WI38 (cell line): ENCODE results near the gene PIK3R2.
"Not testable (repeated sequence)": the region's sequence is repeated elsewhere in the genome, so short reads cannot be mapped to it uniquely, and the experiment has no call there.

ENCODE experiments used
- H3K4me3 ChIP-seq: 2 replicates; pipeline ENCODE4 v1.5.1; 2011; ENCODE audit warnings: low read depth, mild to moderate bottlenecking, control low read depth, low read length
- TF ChIP-seq, protein P1 (sequence below): IDR thresholded peaks from 2 replicates; pipeline ENCODE4 v1.5.1; 2012; ENCODE audit warnings: low read depth, mild to moderate bottlenecking, control low read depth, low read length

PIK3R2 gene

GRCh38 chr19:18155095-18156087 lies 2.4 kb downstream of the PIK3R2 start:
- no peak overlapping the region for H3K4me3 ChIP-seq
- TF ChIP-seq, protein P1, sequence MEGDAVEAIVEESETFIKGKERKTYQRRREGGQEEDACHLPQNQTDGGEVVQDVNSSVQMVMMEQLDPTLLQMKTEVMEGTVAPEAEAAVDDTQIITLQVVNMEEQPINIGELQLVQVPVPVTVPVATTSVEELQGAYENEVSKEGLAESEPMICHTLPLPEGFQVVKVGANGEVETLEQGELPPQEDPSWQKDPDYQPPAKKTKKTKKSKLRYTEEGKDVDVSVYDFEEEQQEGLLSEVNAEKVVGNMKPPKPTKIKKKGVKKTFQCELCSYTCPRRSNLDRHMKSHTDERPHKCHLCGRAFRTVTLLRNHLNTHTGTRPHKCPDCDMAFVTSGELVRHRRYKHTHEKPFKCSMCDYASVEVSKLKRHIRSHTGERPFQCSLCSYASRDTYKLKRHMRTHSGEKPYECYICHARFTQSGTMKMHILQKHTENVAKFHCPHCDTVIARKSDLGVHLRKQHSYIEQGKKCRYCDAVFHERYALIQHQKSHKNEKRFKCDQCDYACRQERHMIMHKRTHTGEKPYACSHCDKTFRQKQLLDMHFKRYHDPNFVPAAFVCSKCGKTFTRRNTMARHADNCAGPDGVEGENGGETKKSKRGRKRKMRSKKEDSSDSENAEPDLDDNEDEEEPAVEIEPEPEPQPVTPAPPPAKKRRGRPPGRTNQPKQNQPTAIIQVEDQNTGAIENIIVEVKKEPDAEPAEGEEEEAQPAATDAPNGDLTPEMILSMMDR: no peak

DNA sequence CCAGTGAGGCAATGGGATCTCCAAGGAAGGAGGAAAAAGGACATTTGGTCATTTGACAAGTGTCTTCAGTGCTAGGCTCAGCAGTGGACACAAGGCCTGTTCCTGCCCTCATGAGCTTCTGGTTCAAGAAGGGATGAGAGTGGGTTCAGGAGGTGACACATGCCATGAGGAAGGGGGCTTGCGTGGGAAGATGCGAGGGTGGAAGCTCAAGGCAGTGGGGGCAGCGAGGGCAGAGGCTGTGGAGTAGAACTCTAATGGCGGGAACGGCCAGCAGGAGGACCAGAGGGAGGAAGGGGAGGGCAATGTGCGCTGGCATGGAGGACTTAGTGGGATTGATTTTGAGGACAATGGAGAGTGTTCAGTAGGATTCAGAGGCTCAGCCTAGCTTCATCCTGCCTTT lies 3.3 kb downstream of the PIK3R2 start:
- TF ChIP-seq, protein P1: no peak

GRCh38 chr19:18156841-18157464 lies 4.0 kb downstream of the PIK3R2 start:
- no peak overlapping the region for H3K4me3 ChIP-seq
- TF ChIP-seq, protein P1: no peak

More for the DNA sequence above, 3.3 kb downstream of the PIK3R2 start:
- H3K4me3 ChIP-seq: no peak overlapping the region

GRCh38 chr19:18157465-18158063 lies 4.6 kb downstream of the PIK3R2 start:
- no peak overlapping the region for H3K4me3 ChIP-seq
- TF ChIP-seq, protein P1: no peak

DNA sequence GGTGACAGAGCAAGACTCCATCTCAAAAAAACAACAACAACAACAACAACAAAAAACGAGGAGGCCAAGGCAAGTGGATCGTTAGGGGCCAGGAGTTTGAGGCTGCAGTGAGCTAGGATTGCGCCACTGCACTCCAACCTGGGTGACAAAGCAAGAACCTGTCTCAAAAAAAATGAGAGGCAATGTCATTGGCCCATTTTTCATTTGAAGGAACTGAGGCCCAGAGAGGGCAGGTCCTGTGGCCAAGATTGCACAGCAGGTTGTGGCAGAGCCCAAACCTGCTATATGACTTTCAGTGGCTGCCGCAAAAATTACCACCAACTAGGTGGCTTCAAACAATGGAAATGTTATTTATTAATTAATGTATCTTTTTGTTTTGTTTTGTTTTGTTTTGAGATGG lies 5.5 kb downstream of the PIK3R2 start:
- TF ChIP-seq, protein P1: no peak
- H3K4me3 ChIP-seq: no peak overlapping the region

DNA sequence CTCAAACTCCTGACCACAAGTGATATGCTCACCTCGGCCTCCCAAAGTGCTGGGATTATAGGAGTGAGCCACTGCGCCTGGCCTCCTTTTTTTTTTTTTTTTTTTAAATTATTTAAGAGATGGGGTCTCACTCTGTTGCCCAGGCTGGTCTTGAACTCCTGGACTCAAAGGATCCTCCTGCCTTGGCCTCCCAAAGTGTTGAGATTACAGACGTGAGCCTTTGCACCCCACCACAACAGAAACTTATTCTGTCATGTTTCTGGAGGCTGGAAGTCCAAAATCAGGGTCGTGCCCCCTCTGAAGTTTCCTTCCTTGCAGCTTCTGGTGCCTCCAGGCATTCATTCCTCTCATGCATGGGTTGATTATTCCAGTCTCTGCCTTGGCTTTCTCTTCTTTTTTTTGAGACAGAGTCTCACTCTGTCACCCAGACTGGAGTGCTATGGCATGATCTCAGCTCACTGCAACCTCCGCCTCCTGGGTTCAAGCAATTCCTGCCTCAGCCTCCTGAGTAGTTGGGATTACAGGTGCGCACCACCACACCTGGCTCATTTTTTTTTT lies 6.2 kb downstream of the PIK3R2 start:
- H3K4me3 ChIP-seq: not testable (repeated sequence)

DNA sequence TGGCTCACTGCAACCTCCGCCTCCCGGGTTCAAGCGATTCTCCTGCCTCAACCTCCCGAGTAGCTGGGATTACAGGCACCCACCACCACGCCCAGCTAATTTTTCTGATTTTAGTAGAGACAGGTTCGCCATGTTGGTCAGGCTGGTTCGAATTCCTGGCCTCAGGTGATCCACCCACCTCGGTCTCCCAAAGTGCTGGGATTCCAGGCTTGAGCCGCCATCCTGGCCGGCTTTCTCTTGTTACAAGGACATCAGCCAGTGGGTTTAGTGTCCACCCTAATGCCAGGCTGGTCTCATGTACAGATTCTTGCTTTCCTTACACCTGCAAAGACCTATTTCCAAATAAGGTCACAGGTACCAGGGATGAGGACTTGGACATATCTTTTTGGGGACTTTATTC lies 6.8 kb downstream of the PIK3R2 start:
- TF ChIP-seq, protein P1: no peak
- H3K4me3 ChIP-seq: no peak overlapping the region
